Measurements from ENCODE around the gene POC1B. TPM values are rescaled to one million over a fixed set of nuclear protein-coding genes. Genes with fewer than 3 reads are reported as not detected.

The POC1B gene
- total RNA-seq, 1 experiment from 2014 or later, result 32.9 TPM

GRCh38 chr12:89416049-89416792, 109.6 kb downstream of the POC1B start:
- no peak for DNase-seq
- Histone ChIP-seq H3K27ac (no peak overlapping the region), H3K4me3 (no peak overlapping the region), H3K36me3 (no peaks in the 10 kb centered on the region), H3K4me1 (no peaks in the 10 kb centered on the region), H3K27me3 (no peaks in the 10 kb centered on the region), H3K9me3 (replicated peaks) (no peaks in the 10 kb centered on the region)

GRCh38 chr12:89414851-89415250, 111.0 kb downstream of the POC1B start:
- Histone ChIP-seq H3K9me3 (replicated peaks) (no peaks in the 10 kb centered on the region), H3K4me3 (no peak overlapping the region), H3K4me1 (no peaks in the 10 kb centered on the region), H3K36me3 (no peaks in the 10 kb centered on the region), H3K27me3 (no peaks in the 10 kb centered on the region), H3K27ac (no peak overlapping the region)
- DNase-seq, result no peak

- Histone ChIP-seq H3K36me3 (no peaks in the 10 kb centered on the region), H3K27ac (no peak overlapping the region), H3K27me3 (no peaks in the 10 kb centered on the region), H3K4me3 (no peak overlapping the region), H3K4me1 (no peaks in the 10 kb centered on the region), H3K9me3 (replicated peaks) (no peaks in the 10 kb centered on the region)
- DNase-seq, result no peak
These were observed 111.5 kb downstream of the POC1B start for GRCh38 chr12:89414322-89414721.

GRCh38 chr12:89413234-89413633, 112.6 kb downstream of the POC1B start:
- H3K4me1 ChIP-seq, result no peaks in the 10 kb centered on the region
- H3K36me3 ChIP-seq, result no peaks in the 10 kb centered on the region
- DNase-seq, result no peak
- H3K27me3 ChIP-seq, result no peaks in the 10 kb centered on the region
- H3K4me3 ChIP-seq, result no peak overlapping the region
- H3K9me3 ChIP-seq (replicated peaks), result no peaks in the 10 kb centered on the region; the same call in 1 of the 2 replicates
- H3K27ac ChIP-seq, result no peak overlapping the region

GRCh38 chr12:89412665-89413064, 113.2 kb downstream of the POC1B start:
- Histone ChIP-seq H3K27me3 (no peaks in the 10 kb centered on the region), H3K4me1 (no peaks in the 10 kb centered on the region), H3K36me3 (no peaks in the 10 kb centered on the region), H3K27ac (no peak overlapping the region), H3K9me3 (replicated peaks) (no peaks in the 10 kb centered on the region; the same call in 1 of the 2 replicates), H3K4me3 (no peak overlapping the region)
- DNase-seq, result no peak

- Histone ChIP-seq H3K4me3 (no peak overlapping the region), H3K27ac (no peak overlapping the region), H3K4me1 (no peaks in the 10 kb centered on the region), H3K9me3 (replicated peaks) (no peaks in the 10 kb centered on the region; the same call in 1 of the 2 replicates), H3K27me3 (no peaks in the 10 kb centered on the region), H3K36me3 (no peaks in the 10 kb centered on the region)
- no peak for DNase-seq
These were observed 114.0 kb downstream of the POC1B start for GRCh38 chr12:89411846-89412245.

GRCh38 chr12:89411234-89411633, 114.6 kb downstream of the POC1B start:
- Histone ChIP-seq H3K4me1 (no peaks in the 10 kb centered on the region), H3K4me3 (no peak overlapping the region), H3K27me3 (no peaks in the 10 kb centered on the region), H3K36me3 (no peaks in the 10 kb centered on the region), H3K9me3 (replicated peaks) (no peaks in the 10 kb centered on the region; the same call in 1 of the 2 replicates), H3K27ac (no peak overlapping the region)
- DNase-seq, result no peak

GRCh38 chr12:89405626-89406345, 120.1 kb downstream of the POC1B start:
- Histone ChIP-seq H3K27me3 (no peaks in the 10 kb centered on the region), H3K9me3 (replicated peaks) (no peaks in the 10 kb centered on the region; the same call in 1 of the 2 replicates), H3K4me1 (no peaks in the 10 kb centered on the region), H3K27ac (no peak overlapping the region), H3K36me3 (no peaks in the 10 kb centered on the region), H3K4me3 (no peak overlapping the region)
- DNase-seq, result no peak

GRCh38 chr12:89401433-89402058, 124.3 kb downstream of the POC1B start:
- Histone ChIP-seq H3K36me3 (no peaks in the 10 kb centered on the region), H3K9me3 (replicated peaks) (no peaks in the 10 kb centered on the region), H3K27ac (no peak overlapping the region), H3K4me3 (no peak overlapping the region), H3K27me3 (no peaks in the 10 kb centered on the region), H3K4me1 (no peaks in the 10 kb centered on the region)
- DNase-seq, result no peak

- H3K9me3 ChIP-seq (replicated peaks), result no peaks in the 10 kb centered on the region
- H3K27ac ChIP-seq, result no peak overlapping the region
- no peak overlapping the region for H3K4me3 ChIP-seq
- H3K4me1 ChIP-seq, result no peaks in the 10 kb centered on the region
- no peak for DNase-seq
- H3K36me3 ChIP-seq, result no peaks in the 10 kb centered on the region
- no peaks in the 10 kb centered on the region for H3K27me3 ChIP-seq
These were observed 125.4 kb downstream of the POC1B start for GRCh38 chr12:89400415-89400814.

- DNase-seq, result no peak
These were observed 130.1 kb downstream of the POC1B start for GRCh38 chr12:89395712-89396111.

GRCh38 chr12:89393551-89394121, 132.2 kb downstream of the POC1B start:
- Histone ChIP-seq H3K4me1 (peaks cover 21% of the 10 kb centered on the region), H3K4me3 (no peak overlapping the region), H3K27ac (no peak overlapping the region), H3K36me3 (no peaks in the 10 kb centered on the region), H3K9me3 (replicated peaks) (no peaks in the 10 kb centered on the region), H3K27me3 (no peaks in the 10 kb centered on the region)
- no peak for DNase-seq

More at GRCh38 chr12:89395712-89396111, 130.1 kb downstream of the POC1B start:
- H3K4me1 ChIP-seq, result peaks cover 10% of the 10 kb centered on the region
- no peaks in the 10 kb centered on the region for H3K27me3 ChIP-seq
- no peak overlapping the region for H3K27ac ChIP-seq
- H3K9me3 ChIP-seq (replicated peaks), result no peaks in the 10 kb centered on the region
- no peaks in the 10 kb centered on the region for H3K36me3 ChIP-seq
- no peak overlapping the region for H3K4me3 ChIP-seq

GRCh38 chr12:89392391-89392790, 133.5 kb downstream of the POC1B start:
- Histone ChIP-seq H3K27ac (no peak overlapping the region), H3K27me3 (no peaks in the 10 kb centered on the region), H3K4me1 (peaks cover 21% of the 10 kb centered on the region), H3K4me3 (no peak overlapping the region), H3K36me3 (no peaks in the 10 kb centered on the region), H3K9me3 (replicated peaks) (no peaks in the 10 kb centered on the region)
- no peak for DNase-seq

GRCh38 chr12:89391726-89392336, 134.0 kb downstream of the POC1B start:
- Histone ChIP-seq H3K36me3 (no peaks in the 10 kb centered on the region), H3K4me3 (no peak overlapping the region), H3K27me3 (no peaks in the 10 kb centered on the region), H3K9me3 (replicated peaks) (no peaks in the 10 kb centered on the region), H3K27ac (no peak overlapping the region), H3K4me1 (peaks cover 21% of the 10 kb centered on the region)
- no peak for DNase-seq
